Calu3 (cell line): ENCODE data around the gene SHOC1. TPM values are rescaled to one million over a fixed set of nuclear protein-coding genes. Genes with fewer than 3 reads are reported as not detected.

Experiments used
- BruUV-seq: library from RNA; stranded (reverse); fragments of 400-500 nt; replicated peaks from 2 replicates; lab custom pipeline; 2021; lab: Mats Ljungman, UMichigan
- CTCF ChIA-PET: fragments of 300-600 bp; sonication (Branson Sonifier 250); formaldehyde crosslinking; loops from one replicate; lab custom pipeline; 2022; ENCODE audit warnings: antibody characterized with exemption; lab: Charles Lee
- DNase-seq: peaks from one replicate; pipeline ENCODE4 v3.0.0; 2022
- H3K27ac Mint-ChIP-seq: one replicate; pipeline ENCODE4 v1.8.0; 2022; ENCODE audit warnings: mixed read lengths; ENCODE audit not compliant: unreplicated experiment
- H3K27me3 Mint-ChIP-seq: one replicate; pipeline ENCODE4 v1.8.0; 2022; ENCODE audit warnings: mixed read lengths; ENCODE audit not compliant: unreplicated experiment
- H3K36me3 Mint-ChIP-seq: one replicate; pipeline ENCODE4 v1.8.0; 2022; ENCODE audit warnings: mild to moderate bottlenecking, moderate library complexity, mixed read lengths; ENCODE audit not compliant: insufficient read depth, unreplicated experiment
- H3K4me1 Mint-ChIP-seq: one replicate; pipeline ENCODE4 v1.8.0; 2022; ENCODE audit warnings: mild to moderate bottlenecking, low read depth, mixed read lengths; ENCODE audit not compliant: unreplicated experiment
- H3K4me3 Mint-ChIP-seq: one replicate; pipeline ENCODE4 v1.8.0; 2022; ENCODE audit warnings: mild to moderate bottlenecking, low read depth, moderate library complexity, mixed read lengths; ENCODE audit not compliant: unreplicated experiment
- H3K9me3 Mint-ChIP-seq: one replicate; pipeline ENCODE4 v1.8.0; 2022; ENCODE audit warnings: low read depth, mixed read lengths; ENCODE audit not compliant: unreplicated experiment
- intact Hi-C: fragments of 100-400 bp; cut with micrococcal nuclease; formaldehyde crosslinking; loops from one replicate; pipeline ENCODE4 v1.10.0; 2022; ENCODE audit not compliant: unreplicated experiment
- total RNA-seq: library from RNA; stranded (reverse); gene quantifications from 2 replicates; pipeline ENCODE4 v1.2.3, GENCODE V29; 2022
- TF ChIP-seq, protein P1 (sequence below): fragments of 200-600 bp; IDR thresholded peaks from one replicate; pipeline ENCODE4 v1.8.0; 2022; ENCODE audit warnings: antibody characterized with exemption; ENCODE audit not compliant: unreplicated experiment

SHOC1 gene
- total RNA-seq, 1 experiment from 2014 or later = not detected

GRCh38 chr9:111805830-111806241 lies 11.1 kb upstream of the SHOC1 start:
- no peak for DNase-seq

GRCh38 chr9:111805262-111805661 lies 10.5 kb upstream of the SHOC1 start:
- CTCF ChIA-PET = interaction anchor here (2.0 kb wide), 1 partner anchor 10 kb away, joined by 5 read pairs; no protein-coding TSS in a partner anchor
- Mint-ChIP-seq H3K4me1 (peaks cover 28% of the 10 kb centered on the region), H3K9me3 (peaks cover 3% of the 10 kb centered on the region), H3K27ac (peak overlapping the region; percentile 98), H3K27me3 (no peaks in the 10 kb centered on the region), H3K4me3 (peak overlapping the region; percentile 4), H3K36me3 (peaks cover 8% of the 10 kb centered on the region)
- BruUV-seq = no TSS peak
- no peak for DNase-seq
- TF ChIP-seq, protein P1, sequence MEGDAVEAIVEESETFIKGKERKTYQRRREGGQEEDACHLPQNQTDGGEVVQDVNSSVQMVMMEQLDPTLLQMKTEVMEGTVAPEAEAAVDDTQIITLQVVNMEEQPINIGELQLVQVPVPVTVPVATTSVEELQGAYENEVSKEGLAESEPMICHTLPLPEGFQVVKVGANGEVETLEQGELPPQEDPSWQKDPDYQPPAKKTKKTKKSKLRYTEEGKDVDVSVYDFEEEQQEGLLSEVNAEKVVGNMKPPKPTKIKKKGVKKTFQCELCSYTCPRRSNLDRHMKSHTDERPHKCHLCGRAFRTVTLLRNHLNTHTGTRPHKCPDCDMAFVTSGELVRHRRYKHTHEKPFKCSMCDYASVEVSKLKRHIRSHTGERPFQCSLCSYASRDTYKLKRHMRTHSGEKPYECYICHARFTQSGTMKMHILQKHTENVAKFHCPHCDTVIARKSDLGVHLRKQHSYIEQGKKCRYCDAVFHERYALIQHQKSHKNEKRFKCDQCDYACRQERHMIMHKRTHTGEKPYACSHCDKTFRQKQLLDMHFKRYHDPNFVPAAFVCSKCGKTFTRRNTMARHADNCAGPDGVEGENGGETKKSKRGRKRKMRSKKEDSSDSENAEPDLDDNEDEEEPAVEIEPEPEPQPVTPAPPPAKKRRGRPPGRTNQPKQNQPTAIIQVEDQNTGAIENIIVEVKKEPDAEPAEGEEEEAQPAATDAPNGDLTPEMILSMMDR = no peak
- intact Hi-C loops = no loop called here

More at GRCh38 chr9:111805830-111806241, 11.1 kb upstream of the SHOC1 start:
- Mint-ChIP-seq H3K4me1 (peaks cover 33% of the 10 kb centered on the region), H3K4me3 (peak overlapping the region; percentile 4), H3K27me3 (no peaks in the 10 kb centered on the region), H3K27ac (peak overlapping the region; percentile 98), H3K9me3 (peaks cover 3% of the 10 kb centered on the region), H3K36me3 (peaks cover 8% of the 10 kb centered on the region)
- BruUV-seq = no TSS peak
- intact Hi-C loops = no loop called here
- CTCF ChIA-PET = interaction anchor here (0.6 to 2.0 kb wide), 2 partner anchors 10 to 86 kb away, joined by 3 to 5 read pairs; no protein-coding TSS in a partner anchor
- TF ChIP-seq, protein P1 = no peak

DNA sequence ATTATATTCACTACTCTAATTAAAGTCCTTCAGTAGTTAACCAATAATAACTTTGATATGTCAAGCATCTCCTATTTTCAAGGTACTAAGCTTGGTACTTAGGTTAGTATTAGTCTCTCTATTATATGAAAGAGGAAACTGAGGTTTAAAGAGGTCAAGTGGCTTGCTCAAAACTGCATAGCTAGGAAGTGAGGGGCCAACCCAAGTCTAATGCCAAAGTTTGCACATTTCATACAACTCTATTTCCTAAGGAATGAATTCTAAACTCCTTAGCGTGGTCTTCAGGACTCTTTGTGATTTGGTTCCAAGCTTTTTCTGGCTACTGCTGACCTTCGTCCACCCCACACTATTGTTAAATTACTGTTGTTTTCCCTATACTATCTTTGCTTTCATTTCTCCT lies 9.9 kb upstream of the SHOC1 start:
- Mint-ChIP-seq H3K27me3 (no peaks in the 10 kb centered on the region), H3K9me3 (peaks cover 3% of the 10 kb centered on the region), H3K4me3 (no peak overlapping the region), H3K4me1 (peaks cover 27% of the 10 kb centered on the region), H3K36me3 (peaks cover 8% of the 10 kb centered on the region), H3K27ac (peak overlapping the region; percentile 98)
- TF ChIP-seq, protein P1 = no peak
- BruUV-seq = no TSS peak
- intact Hi-C loops = no loop called here
- CTCF ChIA-PET = interaction anchor here (2.0 kb wide), 1 partner anchor 11 kb away, joined by 5 read pairs; no protein-coding TSS in a partner anchor
- DNase-seq = no peak

GRCh38 chr9:111803924-111804323 lies 9.2 kb upstream of the SHOC1 start:
- no TSS peak for BruUV-seq
- TF ChIP-seq, protein P1 = no peak
- no peak for DNase-seq
- intact Hi-C loops = no loop called here
- Mint-ChIP-seq H3K27me3 (no peaks in the 10 kb centered on the region), H3K4me1 (peaks cover 27% of the 10 kb centered on the region), H3K27ac (peak overlapping the region; percentile 37), H3K4me3 (no peak overlapping the region), H3K9me3 (peaks cover 3% of the 10 kb centered on the region), H3K36me3 (peaks cover 8% of the 10 kb centered on the region)
- CTCF ChIA-PET = no interaction called here
